GM23338 (cell line): ENCODE measurements around the gene EHD1. TPM values are rescaled to one million over a fixed set of nuclear protein-coding genes. Genes with fewer than 3 reads are reported as not detected.

Experiments used
- ATAC-seq: fragments of 200-7000 bp; cut with Tn5 transposase; 3 replicates; pipeline ENCODE4 v1.9.1; 2020
- DNase-seq: peaks from one replicate; pipeline ENCODE4 v3.0.0-alpha.2; 2015; ENCODE audit warnings: low spot score
- H2AFZ ChIP-seq: fragments of 200-600 bp; sonication (generic); 2 replicates; pipeline ENCODE4 v1.8.0; 2016; ENCODE audit warnings: antibody characterized with exemption, mild to moderate bottlenecking, moderate library complexity
- H3F3A ChIP-seq: fragments of 200-600 bp; sonication (generic); replicated peaks from 2 replicates; pipeline ENCODE4 v1.8.0; 2017; ENCODE audit warnings: antibody characterized with exemption, mixed run types, low read depth
- H3K27ac ChIP-seq: fragments of 200-600 bp; sonication (generic); 2 replicates; pipeline ENCODE4 v1.6.1; 2016; ENCODE audit warnings: low read depth
- H3K27me3 ChIP-seq: fragments of 200-600 bp; sonication (generic); 2 replicates; pipeline ENCODE4 v1.8.0; 2016; ENCODE audit warnings: mild to moderate bottlenecking, mixed run types, moderate library complexity; ENCODE audit not compliant: insufficient read depth
- H3K36me3 ChIP-seq: fragments of 200-600 bp; sonication (generic); 2 replicates; pipeline ENCODE4 v1.8.0; 2016; ENCODE audit warnings: mild to moderate bottlenecking; ENCODE audit not compliant: insufficient read depth
- H3K4me1 ChIP-seq: fragments of 200-600 bp; sonication (generic); 2 replicates; pipeline ENCODE4 v1.8.0; 2016; ENCODE audit warnings: mild to moderate bottlenecking, moderate library complexity; ENCODE audit not compliant: insufficient read depth
- H3K4me2 ChIP-seq: fragments of 200-600 bp; sonication (generic); 2 replicates; pipeline ENCODE4 v1.7.1; 2017; ENCODE audit warnings: mixed run types
- H3K4me3 ChIP-seq: fragments of 200-600 bp; sonication (generic); 2 replicates; pipeline ENCODE4 v1.6.1; 2016; ENCODE audit warnings: mixed run types
- H3K79me2 ChIP-seq: fragments of 200-600 bp; sonication (generic); replicated peaks from 2 replicates; pipeline ENCODE4 v1.8.0; 2017; ENCODE audit warnings: mild to moderate bottlenecking; ENCODE audit not compliant: insufficient read depth
- H3K9me2 ChIP-seq: fragments of 200-600 bp; sonication (generic); 2 replicates; pipeline ENCODE4 v1.8.0; 2017; ENCODE audit not compliant: insufficient read depth
- H4K20me1 ChIP-seq: fragments of 200-600 bp; sonication (generic); replicated peaks from 2 replicates; pipeline ENCODE4 v1.8.0; 2017; ENCODE audit warnings: mild to moderate bottlenecking; ENCODE audit not compliant: insufficient read depth
- H3K27ac Mint-ChIP-seq: 2 replicates; pipeline ENCODE4 v1.8.0; 2020; ENCODE audit warnings: inconsistent platforms, mild to moderate bottlenecking, moderate library complexity, mixed read lengths
- H3K27me3 Mint-ChIP-seq: 3 replicates; pipeline ENCODE4 v1.8.0; 2022; ENCODE audit warnings: low read depth, mild to moderate bottlenecking, moderate library complexity, mixed read lengths, inconsistent platforms; ENCODE audit not compliant: insufficient read depth, poor library complexity
- H3K36me3 Mint-ChIP-seq: 3 replicates; pipeline ENCODE4 v1.8.0; 2021; ENCODE audit warnings: low read depth, mild to moderate bottlenecking, inconsistent platforms, moderate library complexity, mixed read lengths
- H3K4me1 Mint-ChIP-seq: 3 replicates; pipeline ENCODE4 v1.8.0; 2020; ENCODE audit warnings: mild to moderate bottlenecking, inconsistent platforms, mixed read lengths
- H3K4me3 Mint-ChIP-seq: 3 replicates; pipeline ENCODE4 v1.8.0; 2021; ENCODE audit warnings: moderate library complexity, mild to moderate bottlenecking, inconsistent platforms, mixed read lengths
- H3K9me3 Mint-ChIP-seq: 3 replicates; pipeline ENCODE4 v1.8.0; 2020; ENCODE audit warnings: moderate library complexity, mild to moderate bottlenecking, inconsistent platforms, mixed read lengths
- CREB1 ChIP-seq: fragments of 250-450 bp; sonication (Bioruptor Pico); IDR thresholded peaks from 2 replicates; pipeline ENCODE4 v1.5.0; 2020; ENCODE audit warnings: low read depth, mild to moderate bottlenecking, moderate library complexity
- CTCF ChIP-seq, 2 experiments: fragments of 200-600 bp in 1 of 2; sonication (generic) in 1 of 2; conservative IDR thresholded peaks; 2 replicates each; pipeline versions ENCODE4 v1.5.1 to v1.6.1; 2016 to 2017; ENCODE audit warnings: antibody characterized with exemption in 2 of 2, low read depth in 2 of 2, mild to moderate bottlenecking in 2 of 2, moderate library complexity in 1 of 2
- ETS1 ChIP-seq: IDR thresholded peaks from 2 replicates; pipeline ENCODE4 v1.6.1; 2016; ENCODE audit warnings: antibody characterized with exemption
- EZH2 ChIP-seq: fragments of 200-600 bp; sonication (generic); IDR thresholded peaks from one replicate; pipeline ENCODE4 v1.8.0; 2017; ENCODE audit warnings: antibody characterized with exemption, mild to moderate bottlenecking, low read depth; ENCODE audit not compliant: unreplicated experiment
- EZH2phosphoT487 ChIP-seq: fragments of 200-600 bp; sonication (generic); IDR thresholded peaks from one replicate; pipeline ENCODE4 v1.8.1; 2018; ENCODE audit warnings: antibody characterized with exemption; ENCODE audit not compliant: unreplicated experiment
- JUNB ChIP-seq: IDR thresholded peaks from one replicate; pipeline ENCODE4 v1.6.1; 2016; ENCODE audit warnings: antibody characterized with exemption; ENCODE audit not compliant: unreplicated experiment
- NANOG ChIP-seq: IDR thresholded peaks from 2 replicates; pipeline ENCODE4 v1.6.1; 2016; ENCODE audit warnings: antibody characterized with exemption, borderline replicate concordance
- POLR2AphosphoS5 ChIP-seq: IDR thresholded peaks from 2 replicates; pipeline ENCODE4 v1.6.1; 2016; ENCODE audit warnings: antibody characterized with exemption, low read depth
- REST ChIP-seq: IDR thresholded peaks from one replicate; pipeline ENCODE4 v1.6.1; 2018; ENCODE audit warnings: antibody characterized with exemption; ENCODE audit not compliant: unreplicated experiment
- STAT1 ChIP-seq: IDR thresholded peaks from one replicate; pipeline ENCODE4 v1.6.1; 2016; ENCODE audit warnings: antibody characterized with exemption; ENCODE audit not compliant: unreplicated experiment
- ZNF114 ChIP-seq: fragments of 250-450 bp; sonication (Bioruptor Pico); IDR thresholded peaks from 2 replicates; pipeline ENCODE4 v1.5.0; 2020; ENCODE audit warnings: mild to moderate bottlenecking, moderate library complexity
- ZNF331 ChIP-seq: fragments of 250-450 bp; sonication (Bioruptor Pico); IDR thresholded peaks from 2 replicates; pipeline ENCODE4 v1.5.0; 2020; ENCODE audit warnings: low read depth, mild to moderate bottlenecking, moderate library complexity
- ZNF462 ChIP-seq: fragments of 250-450 bp; sonication (Bioruptor Pico); IDR thresholded peaks from 2 replicates; pipeline ENCODE4 v1.5.0; 2020; ENCODE audit warnings: mild to moderate bottlenecking, moderate library complexity
- polyA plus RNA-seq: library from polyadenylated mRNA; unstranded; fragments of >200 nt; fragmentation: Nextera tagmentation; extraction: Ambion mirVana; gene quantifications from 2 replicates; pipeline ENCODE4 v1.2.1, GENCODE V29; 2016
- total RNA-seq: library from RNA; depleted of rRNA; stranded (reverse); fragments of >200 nt; shearing (Covaris generic); gene quantifications from 2 replicates; pipeline ENCODE4 v1.2.3, GENCODE V29; 2014

Gene EHD1
- total and polyA plus RNA-seq, 2 experiments from 2014 or later: 16.7 to 69.7 TPM

GRCh38 chr11:64913171-64913727, 34.8 kb upstream of the EHD1 start:
- DNase-seq: no peak
- no peaks in the 10 kb centered on the region; the same call in 1 of the 2 replicates for H3K79me2 ChIP-seq
- no peaks in the 10 kb centered on the region for H3F3A ChIP-seq
- no peak overlapping the region for H3K27ac ChIP-seq
- H3K9me3 Mint-ChIP-seq: no peaks in the 10 kb centered on the region
- H3K36me3 Mint-ChIP-seq: peaks cover 6% of the 10 kb centered on the region
- H2AFZ ChIP-seq: no peak overlapping the region
- no peak overlapping the region for H3K4me2 ChIP-seq
- H3K27me3 Mint-ChIP-seq: peaks cover 7% of the 10 kb centered on the region
- H3K4me3 Mint-ChIP-seq: no peak overlapping the region
- H3K9me2 ChIP-seq: no peaks in the 10 kb centered on the region
- H3K27me3 ChIP-seq: no peaks in the 10 kb centered on the region
- no peak overlapping the region for H3K27ac Mint-ChIP-seq
- H3K36me3 ChIP-seq: no peaks in the 10 kb centered on the region
- TF ChIP-seq NANOG (no peak), ZNF462 (CRISPR knock-in tag) (no peak), ETS1 (no peak), REST (no peak), ZNF331 (CRISPR knock-in tag) (no peak), ZNF114 (CRISPR knock-in tag) (no peak), JUNB (no peak), STAT1 (no peak), EZH2 (no peak), EZH2phosphoT487 (no peak), POLR2AphosphoS5 (no peak), CTCF (conservative IDR thresholded peaks at IDR 0.05; ENCODE audit: low read depth in 2 of 2) (no peak), CREB1 (CRISPR knock-in tag) (no peak)
- peaks cover 5% of the 10 kb centered on the region for H3K4me1 ChIP-seq
- ATAC-seq: no peak
- H3K4me1 Mint-ChIP-seq: peaks cover 17% of the 10 kb centered on the region
- H4K20me1 ChIP-seq: no peaks in the 10 kb centered on the region
- no peak overlapping the region for H3K4me3 ChIP-seq
